ENCODE measurements around the gene NEU4.
"Not testable (repeated sequence)": the region's sequence is repeated elsewhere in the genome, so short reads cannot be mapped to it uniquely, and the experiment has no call there.

The NEU4 gene

GRCh38 chr2:241796610-241797138 is 12.3 kb upstream of the NEU4 start:
- in situ Hi-C loops (cut with HindIII; ENCODE audit: low sequenced_read_pairs) = no loop called here
- no peak for TF ChIP-seq CTCF (IDR thresholded peaks at IDR 0.05; ENCODE audit: low read depth, low read length, missing control alignments)
- no peak for DNase-seq (ENCODE audit: low read depth)
- no peak overlapping the region for H3K4me3 ChIP-seq (ENCODE audit: low read depth, low read length)

GRCh38 chr2:241797441-241798080 is 11.4 kb upstream of the NEU4 start:
- in situ Hi-C loops (cut with HindIII; ENCODE audit: low sequenced_read_pairs) = no loop called here
- TF ChIP-seq CTCF (IDR thresholded peaks at IDR 0.05; ENCODE audit: low read depth, low read length, missing control alignments) = no peak
- H3K4me3 ChIP-seq (ENCODE audit: low read depth, low read length) = no peak overlapping the region
- no peak for DNase-seq (ENCODE audit: low read depth)

GRCh38 chr2:241798081-241798630 is 10.8 kb upstream of the NEU4 start:
- in situ Hi-C loops (cut with HindIII; ENCODE audit: low sequenced_read_pairs) = no loop called here
- no peak for DNase-seq (ENCODE audit: low read depth)
- no peak overlapping the region for H3K4me3 ChIP-seq (ENCODE audit: low read depth, low read length)
- TF ChIP-seq CTCF (IDR thresholded peaks at IDR 0.05; ENCODE audit: low read depth, low read length, missing control alignments) = no peak

- in situ Hi-C loops (cut with HindIII; ENCODE audit: low sequenced_read_pairs) = no loop called here
- no peak for DNase-seq (ENCODE audit: low read depth)
- no peak for TF ChIP-seq CTCF (IDR thresholded peaks at IDR 0.05; ENCODE audit: low read depth, low read length, missing control alignments)
- H3K4me3 ChIP-seq (ENCODE audit: low read depth, low read length) = no peak overlapping the region
Measured at GRCh38 chr2:241798631-241799521, 10.1 kb upstream of the NEU4 start.

GRCh38 chr2:241799522-241800197 is 9.3 kb upstream of the NEU4 start:
- in situ Hi-C loops (cut with HindIII; ENCODE audit: low sequenced_read_pairs) = no loop called here
- no peak overlapping the region for H3K4me3 ChIP-seq (ENCODE audit: low read depth, low read length)
- DNase-seq (ENCODE audit: low read depth) = no peak
- TF ChIP-seq CTCF (IDR thresholded peaks at IDR 0.05; ENCODE audit: low read depth, low read length, missing control alignments) = no peak

- DNase-seq (ENCODE audit: low read depth); in situ Hi-C loops (cut with HindIII; ENCODE audit: low sequenced_read_pairs): not testable (repeated sequence)
Measured at GRCh38 chr2:241800198-241800903, 8.6 kb upstream of the NEU4 start.

More at GRCh38 chr2:241800198-241800903, 8.6 kb upstream of the NEU4 start:
- not testable (repeated sequence) for H3K4me3 ChIP-seq (ENCODE audit: low read depth, low read length)
